DMS153 treated with DMSO at 0.1 percent for 48 hours (cell line): ENCODE measurements around the gene MAD1L1.
"Not testable (repeated sequence)": the region's sequence is repeated elsewhere in the genome, so short reads cannot be mapped to it uniquely, and the experiment has no call there.

Experiments
- DNase-seq: peaks from one replicate; lab custom pipeline; 2025; ENCODE audit not compliant: unreplicated experiment; lab: John Stamatoyannopoulos, UW

Gene MAD1L1

GRCh38 chr7:1831471-1831870 is 401.3 kb downstream of the MAD1L1 start:
- DNase-seq = not testable (repeated sequence)

GRCh38 chr7:1829668-1830067 is 403.1 kb downstream of the MAD1L1 start:
- DNase-seq = not testable (repeated sequence)

GRCh38 chr7:1829111-1829510 is 403.6 kb downstream of the MAD1L1 start:
- no peak for DNase-seq

- DNase-seq = not testable (repeated sequence)
Observed at GRCh38 chr7:1828170-1828569, 404.6 kb downstream of the MAD1L1 start.

GRCh38 chr7:1827521-1827981 is 405.2 kb downstream of the MAD1L1 start:
- not testable (repeated sequence) for DNase-seq

- DNase-seq = not testable (repeated sequence)
Observed at GRCh38 chr7:1826931-1827330, 405.8 kb downstream of the MAD1L1 start.

GRCh38 chr7:1825897-1826741 is 406.6 kb downstream of the MAD1L1 start:
- no peak for DNase-seq

- DNase-seq = not testable (repeated sequence)
Observed at GRCh38 chr7:1825647-1825896, 407.2 kb downstream of the MAD1L1 start.

- not testable (repeated sequence) for DNase-seq
Observed at GRCh38 chr7:1824882-1825646, 407.7 kb downstream of the MAD1L1 start.

- DNase-seq = not testable (repeated sequence)
Observed at GRCh38 chr7:1824151-1824881, 408.4 kb downstream of the MAD1L1 start.

- DNase-seq = no peak
Observed at GRCh38 chr7:1823376-1824150, 409.2 kb downstream of the MAD1L1 start.

- DNase-seq = no peak
Observed at GRCh38 chr7:1819259-1819841, 413.4 kb downstream of the MAD1L1 start.

- no peak for DNase-seq
Observed at GRCh38 chr7:1818575-1819258, 414.0 kb downstream of the MAD1L1 start.

GRCh38 chr7:1817061-1817712 is 415.6 kb downstream of the MAD1L1 start:
- DNase-seq = no peak

GRCh38 chr7:1816451-1816850 is 416.3 kb downstream of the MAD1L1 start:
- DNase-seq = not testable (repeated sequence)

- not testable (repeated sequence) for DNase-seq
Observed at GRCh38 chr7:1815551-1816281, 417.0 kb downstream of the MAD1L1 start.

GRCh38 chr7:1815051-1815481 is 417.7 kb downstream of the MAD1L1 start:
- DNase-seq = no peak

- DNase-seq = no peak
Observed at GRCh38 chr7:1814089-1814811, 418.5 kb downstream of the MAD1L1 start.
